Lower leg skin (tissue), 4 donors: Measurements from ENCODE around the gene EXOC7. TPM values are rescaled to one million over a fixed set of nuclear protein-coding genes. Genes with fewer than 3 reads are reported as not detected.
"Not testable (repeated sequence)": the region's sequence is repeated elsewhere in the genome, so short reads cannot be mapped to it uniquely, and the experiment has no call there.

Experiments used
- DNase-seq, 2 donors: peaks; one replicate each; pipeline ENCODE4 v3.0.0-alpha.2; 2019; ENCODE audit warnings: low spot score in 2 of 2
- H3K4me3 ChIP-seq: fragments of 200-600 bp; sonication (generic); 2 replicates; pipeline ENCODE4 v1.5.1; 2017; ENCODE audit warnings: mild to moderate bottlenecking, low read depth; ENCODE audit not compliant: poor library complexity, severe bottlenecking
- POLR2A ChIP-seq, 2 donors: fragments of 450-650 bp; IDR thresholded peaks; one replicate each; pipeline ENCODE4 v1.6.1; 2016 to 2017; ENCODE audit warnings: antibody characterized with exemption in 2 of 2, mild to moderate bottlenecking in 1 of 2, moderate library complexity in 1 of 2
- WGBS, 2 donors: methylation state at CpG; one replicate each; pipeline ENCODE4 v1.1.5; 2018; 5-methylcytosine and 5-hydroxymethylcytosine counted together
- intact Hi-C: fragments of 100-400 bp; cut with DNase I; formaldehyde crosslinking; loops from one replicate; pipeline ENCODE4 v1.15.0; 2023; ENCODE audit warnings: low total_unique reads
- total RNA-seq, 4 donors: library from RNA; depleted of rRNA; stranded (reverse); fragments of >200 nt; gene quantifications; one replicate each; pipeline ENCODE4 v1.1.0, GENCODE V29; 2016
- TF ChIP-seq, protein P1 (sequence below), 3 donors: fragments of 450-650 bp; IDR thresholded peaks; one replicate each; pipeline ENCODE4 v1.5.1; 2016; ENCODE audit warnings: antibody characterized with exemption in 3 of 3, mild to moderate bottlenecking in 3 of 3, moderate library complexity in 2 of 3

The EXOC7 gene
- total RNA-seq, 4 donors from 2014 or later: 52.5 to 78.4 (median 72.3) TPM

DNA sequence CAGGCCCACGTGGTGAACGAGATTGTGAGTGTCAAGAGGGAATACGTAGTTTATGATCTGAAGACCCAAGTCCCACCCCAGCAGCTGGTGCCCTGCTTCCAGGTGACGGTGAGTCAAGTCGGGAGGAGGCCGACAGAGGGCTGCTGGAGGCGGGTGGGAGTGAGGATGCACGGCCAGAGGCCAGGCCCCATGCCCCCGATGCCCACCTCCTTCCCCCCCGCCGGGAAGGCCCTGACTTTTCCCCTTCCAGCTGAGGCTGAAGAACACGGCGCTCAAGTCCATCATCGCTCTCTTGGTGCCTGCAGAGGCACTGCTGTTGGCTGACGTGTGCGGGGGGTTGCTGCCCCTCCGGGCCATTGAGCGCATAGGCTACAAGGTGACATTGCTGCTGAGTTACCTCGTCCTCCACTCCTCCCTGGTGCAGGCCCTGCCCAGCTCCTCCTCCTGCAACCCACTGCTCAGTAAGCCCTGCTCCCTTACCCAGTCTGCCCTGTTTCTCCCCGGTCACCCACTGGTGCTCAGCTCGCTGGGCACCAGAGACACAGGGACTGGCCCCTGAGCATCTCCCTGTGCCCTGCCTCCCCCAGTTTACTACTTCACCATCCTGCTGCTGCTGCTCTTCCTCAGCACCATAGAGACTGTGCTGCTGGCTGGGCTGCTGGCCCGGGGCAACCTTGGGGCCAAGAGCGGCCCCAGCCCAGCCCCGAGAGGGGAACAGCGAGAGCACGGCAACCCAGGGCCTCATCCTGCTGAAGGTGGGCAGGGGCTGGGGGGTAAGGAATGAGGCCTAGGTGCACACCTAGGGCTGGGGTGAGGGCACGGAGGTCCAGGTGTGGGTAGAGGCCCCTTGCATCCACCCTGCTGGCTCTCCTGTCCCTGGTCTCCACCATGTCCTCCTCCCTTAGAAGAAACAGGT is 22.0 kb downstream of the EXOC7 start:
- TF ChIP-seq, protein P1, sequence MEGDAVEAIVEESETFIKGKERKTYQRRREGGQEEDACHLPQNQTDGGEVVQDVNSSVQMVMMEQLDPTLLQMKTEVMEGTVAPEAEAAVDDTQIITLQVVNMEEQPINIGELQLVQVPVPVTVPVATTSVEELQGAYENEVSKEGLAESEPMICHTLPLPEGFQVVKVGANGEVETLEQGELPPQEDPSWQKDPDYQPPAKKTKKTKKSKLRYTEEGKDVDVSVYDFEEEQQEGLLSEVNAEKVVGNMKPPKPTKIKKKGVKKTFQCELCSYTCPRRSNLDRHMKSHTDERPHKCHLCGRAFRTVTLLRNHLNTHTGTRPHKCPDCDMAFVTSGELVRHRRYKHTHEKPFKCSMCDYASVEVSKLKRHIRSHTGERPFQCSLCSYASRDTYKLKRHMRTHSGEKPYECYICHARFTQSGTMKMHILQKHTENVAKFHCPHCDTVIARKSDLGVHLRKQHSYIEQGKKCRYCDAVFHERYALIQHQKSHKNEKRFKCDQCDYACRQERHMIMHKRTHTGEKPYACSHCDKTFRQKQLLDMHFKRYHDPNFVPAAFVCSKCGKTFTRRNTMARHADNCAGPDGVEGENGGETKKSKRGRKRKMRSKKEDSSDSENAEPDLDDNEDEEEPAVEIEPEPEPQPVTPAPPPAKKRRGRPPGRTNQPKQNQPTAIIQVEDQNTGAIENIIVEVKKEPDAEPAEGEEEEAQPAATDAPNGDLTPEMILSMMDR (IDR thresholded peaks at IDR 0.05): no peak
- TF ChIP-seq POLR2A (IDR thresholded peaks at IDR 0.05): no peak
- intact Hi-C loops: no loop called here
- DNase-seq: no peak
- no peak overlapping the region for H3K4me3 ChIP-seq
- 68 to 70% methylated on average over 25 to 27 of the region's 27 CpGs for WGBS, 2 donors

DNA sequence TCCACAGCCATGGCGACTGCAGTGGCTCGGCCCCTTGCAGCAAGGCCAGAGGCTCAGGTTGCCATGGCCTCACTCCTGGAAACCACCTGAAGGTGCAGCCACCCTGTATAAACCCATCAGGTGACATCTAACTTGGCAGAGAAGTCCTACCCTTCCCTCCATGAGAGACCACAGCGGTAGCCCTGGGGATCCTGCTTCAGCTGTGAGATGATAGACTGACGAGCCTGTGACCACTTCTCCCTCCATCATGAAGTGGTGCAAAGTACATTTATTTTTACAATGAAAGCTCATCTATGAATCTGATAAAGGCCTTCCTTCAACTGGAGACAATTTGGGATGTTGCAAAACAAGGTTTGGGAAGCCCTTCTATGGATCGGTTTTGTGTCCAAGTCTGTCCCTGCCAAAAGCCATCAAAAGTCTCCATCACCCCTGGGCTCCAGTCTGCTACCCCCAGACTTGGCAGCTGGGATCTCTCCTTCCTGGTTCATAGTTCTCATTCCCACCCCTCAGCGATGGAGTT is 22.8 kb downstream of the EXOC7 start:
- TF ChIP-seq, protein P1 (IDR thresholded peaks at IDR 0.05): no peak
- TF ChIP-seq POLR2A (IDR thresholded peaks at IDR 0.05): no peak
- DNase-seq: no peak
- intact Hi-C loops: no loop called here
- no peak overlapping the region for H3K4me3 ChIP-seq
- 38 to 56% methylated on average over 6 of the region's 6 CpGs for WGBS, 2 donors

DNA sequence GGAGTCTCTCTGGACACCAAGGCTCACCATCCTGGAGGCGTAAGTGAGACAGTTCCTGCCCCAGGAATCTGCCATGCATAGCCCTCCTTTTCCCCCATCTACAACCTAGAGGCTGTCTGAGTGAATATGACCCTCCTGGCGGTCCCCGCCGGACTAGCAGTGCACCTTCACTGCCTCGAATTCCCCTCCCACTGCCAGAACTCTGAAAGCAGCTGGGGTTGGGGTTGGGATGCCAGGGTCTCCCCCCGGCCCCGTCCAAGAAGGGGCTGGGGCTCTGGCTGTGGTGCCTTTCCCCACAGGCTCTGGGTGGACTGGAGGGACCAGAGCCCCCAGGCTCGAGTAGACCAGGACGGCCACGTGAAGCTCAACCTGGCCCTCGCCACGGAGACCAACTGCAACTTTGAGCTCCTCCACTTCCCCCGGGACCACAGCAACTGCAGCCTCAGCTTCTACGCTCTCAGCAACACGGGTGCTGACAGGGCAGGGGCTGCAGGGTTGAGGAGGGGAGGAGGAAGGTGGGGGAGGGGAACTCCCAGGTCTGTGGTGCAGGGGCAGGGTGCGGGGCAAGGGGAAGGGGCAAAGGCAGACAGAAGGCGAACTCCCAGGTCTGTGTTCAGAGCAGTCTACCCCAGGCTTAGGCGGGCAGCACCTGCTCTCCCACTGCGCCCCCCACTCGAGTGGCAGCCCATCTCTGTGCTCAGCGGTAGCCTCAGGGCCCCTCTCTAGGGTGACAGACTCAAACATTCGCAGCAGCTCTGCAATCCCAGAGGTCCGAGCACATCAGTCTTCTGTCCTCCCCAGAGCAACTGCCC is 23.4 kb downstream of the EXOC7 start:
- TF ChIP-seq, protein P1 (IDR thresholded peaks at IDR 0.05): no peak
- TF ChIP-seq POLR2A (IDR thresholded peaks at IDR 0.05): no peak
- H3K4me3 ChIP-seq: no peak overlapping the region
- 7 to 8% methylated on average over 21 to 22 of the region's 23 CpGs for WGBS, 2 donors
- intact Hi-C loops: no loop called here
- no peak for DNase-seq

DNA sequence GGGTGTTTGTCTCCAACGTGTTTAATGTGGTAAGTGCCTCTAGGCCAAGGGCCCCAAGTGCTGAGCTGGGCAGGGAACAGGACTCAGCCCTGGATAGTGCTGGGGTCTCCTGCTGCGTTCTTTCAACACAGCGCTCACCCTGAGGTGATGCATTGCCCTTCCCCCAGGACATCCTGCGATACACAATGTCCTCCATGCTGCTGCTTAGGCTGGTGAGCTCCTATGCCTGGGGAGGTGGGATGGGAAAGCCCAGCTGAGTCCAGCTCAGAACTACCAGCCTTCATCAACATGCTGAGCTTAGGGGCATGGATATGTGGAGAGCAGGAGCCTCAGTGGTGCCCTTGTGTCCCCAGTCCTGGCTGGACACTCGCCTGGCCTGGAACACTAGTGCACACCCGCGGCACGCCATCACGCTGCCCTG is 24.0 kb downstream of the EXOC7 start:
- intact Hi-C loops: no loop called here
- DNase-seq: no peak
- WGBS, 2 donors: 16 to 31% methylated on average over 9 of the region's 9 CpGs
- TF ChIP-seq, protein P1 (IDR thresholded peaks at IDR 0.05): no peak
- TF ChIP-seq POLR2A (IDR thresholded peaks at IDR 0.05): no peak
- no peak overlapping the region for H3K4me3 ChIP-seq

DNA sequence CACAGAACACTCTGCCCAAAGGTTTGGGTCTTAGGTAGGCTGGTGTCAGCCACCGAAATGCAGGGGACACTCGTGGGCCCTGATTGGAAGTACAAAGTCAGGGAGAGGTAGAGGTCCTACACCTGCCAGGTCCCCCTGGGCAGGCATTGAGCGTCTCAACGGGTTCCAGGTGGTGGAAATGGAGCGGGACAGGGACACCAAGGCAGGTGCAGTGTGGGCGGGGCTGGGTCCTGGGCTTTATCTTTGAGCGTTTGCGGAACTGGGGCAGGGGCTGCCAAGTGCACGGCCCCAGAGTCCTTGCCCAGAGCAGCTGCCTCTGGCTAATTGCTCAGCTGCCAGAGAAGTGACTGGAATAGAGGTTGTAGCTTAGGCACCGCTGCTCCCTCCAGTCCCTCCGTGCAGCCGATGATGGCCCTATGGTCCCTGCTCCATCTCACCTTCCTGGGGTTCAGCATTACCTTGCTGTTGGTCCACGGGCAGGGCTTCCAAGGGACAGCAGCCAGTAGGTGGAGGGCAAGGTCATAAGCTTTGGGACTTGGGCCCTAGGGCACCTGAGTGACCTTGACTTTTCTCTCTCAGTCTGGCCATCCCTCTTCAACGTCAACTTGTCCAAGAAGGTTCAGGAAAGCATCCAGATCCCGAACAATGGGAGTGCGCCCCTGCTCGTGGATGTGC is 24.6 kb downstream of the EXOC7 start, which contains the start of gene ZACN:
Gene ZACN (plus strand): TSS at position 323 of the 675 bp plus-strand sequence. CDS start 83 bp downstream, at position 406.
- no peak for TF ChIP-seq POLR2A (IDR thresholded peaks at IDR 0.05)
- TF ChIP-seq, protein P1 (IDR thresholded peaks at IDR 0.05): no peak
- WGBS, 2 donors: 58 to 60% methylated on average over 17 of the region's 17 CpGs
- no peak within 1 kb of the TSS for H3K4me3 ChIP-seq
- intact Hi-C loops: no loop called here
- no peak for DNase-seq

DNA sequence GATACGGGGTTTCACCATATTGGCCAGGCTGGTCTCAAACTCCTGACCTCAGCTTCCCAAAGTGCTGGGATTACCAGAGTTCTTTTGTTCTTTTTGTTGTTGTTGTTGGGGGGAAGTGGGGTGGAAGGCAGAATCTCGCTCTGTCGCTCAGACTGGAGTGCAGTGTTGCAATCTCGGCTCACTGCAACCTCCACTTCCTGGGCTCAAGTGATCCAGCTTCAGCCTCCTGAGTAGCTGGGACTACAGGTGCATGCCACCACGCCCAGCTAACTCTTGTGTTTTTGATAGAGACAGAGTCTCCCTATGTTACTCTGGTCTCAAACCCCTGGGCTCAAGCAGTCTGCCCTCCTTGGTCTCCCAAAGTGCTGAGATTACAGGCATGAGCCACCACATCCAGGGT is 25.2 kb downstream of the EXOC7 start:
- DNase-seq, intact Hi-C loops, H3K4me3 ChIP-seq: not testable (repeated sequence)
- 54 to 66% methylated on average over 5 of the region's 5 CpGs for whole genome bisulfite sequencing, 2 donors
